Ovary (tissue), 3 donors: ENCODE data around the gene CFAP210.

ENCODE experiments used
- CTCF ChIP-seq, 3 donors: fragments of 450-650 bp in 2 of 3; fragments of 200-600 bp in 1 of 3; IDR thresholded peaks; one replicate each; pipeline versions ENCODE4 v1.5.1 to v1.8.0; 2016 to 2022; ENCODE audit warnings: antibody characterized with exemption in 3 of 3, mild to moderate bottlenecking in 1 of 3
- EP300 ChIP-seq: sonication (generic); formaldehyde crosslinking; IDR thresholded peaks from one replicate; pipeline ENCODE4 v1.6.1; 2017; ENCODE audit warnings: antibody characterized with exemption
- POLR2A ChIP-seq: fragments of 450-650 bp; IDR thresholded peaks from one replicate; pipeline ENCODE4 v1.6.1; 2017; ENCODE audit warnings: antibody characterized with exemption, mild to moderate bottlenecking, moderate library complexity
- donor health status: DM: no; HTN: no; CAD: no.

GRCh38 chr2:169743549-169743948 lies 49.3 kb upstream of the CFAP210 start:
- TF ChIP-seq POLR2A (no peak), CTCF (IDR thresholded peaks at IDR 0.05) (no peak), EP300 (no peak)
